NCI-H82 treated with DMSO at 0.1 percent for 48 hours (cell line): ENCODE data around the gene SLC5A8.

Experiments
- DNase-seq: peaks from one replicate; lab custom pipeline; 2025; ENCODE audit not compliant: unreplicated experiment; lab: John Stamatoyannopoulos, UW

SLC5A8 gene, protein sequence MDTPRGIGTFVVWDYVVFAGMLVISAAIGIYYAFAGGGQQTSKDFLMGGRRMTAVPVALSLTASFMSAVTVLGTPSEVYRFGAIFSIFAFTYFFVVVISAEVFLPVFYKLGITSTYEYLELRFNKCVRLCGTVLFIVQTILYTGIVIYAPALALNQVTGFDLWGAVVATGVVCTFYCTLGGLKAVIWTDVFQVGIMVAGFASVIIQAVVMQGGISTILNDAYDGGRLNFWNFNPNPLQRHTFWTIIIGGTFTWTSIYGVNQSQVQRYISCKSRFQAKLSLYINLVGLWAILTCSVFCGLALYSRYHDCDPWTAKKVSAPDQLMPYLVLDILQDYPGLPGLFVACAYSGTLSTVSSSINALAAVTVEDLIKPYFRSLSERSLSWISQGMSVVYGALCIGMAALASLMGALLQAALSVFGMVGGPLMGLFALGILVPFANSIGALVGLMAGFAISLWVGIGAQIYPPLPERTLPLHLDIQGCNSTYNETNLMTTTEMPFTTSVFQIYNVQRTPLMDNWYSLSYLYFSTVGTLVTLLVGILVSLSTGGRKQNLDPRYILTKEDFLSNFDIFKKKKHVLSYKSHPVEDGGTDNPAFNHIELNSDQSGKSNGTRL

DNA sequence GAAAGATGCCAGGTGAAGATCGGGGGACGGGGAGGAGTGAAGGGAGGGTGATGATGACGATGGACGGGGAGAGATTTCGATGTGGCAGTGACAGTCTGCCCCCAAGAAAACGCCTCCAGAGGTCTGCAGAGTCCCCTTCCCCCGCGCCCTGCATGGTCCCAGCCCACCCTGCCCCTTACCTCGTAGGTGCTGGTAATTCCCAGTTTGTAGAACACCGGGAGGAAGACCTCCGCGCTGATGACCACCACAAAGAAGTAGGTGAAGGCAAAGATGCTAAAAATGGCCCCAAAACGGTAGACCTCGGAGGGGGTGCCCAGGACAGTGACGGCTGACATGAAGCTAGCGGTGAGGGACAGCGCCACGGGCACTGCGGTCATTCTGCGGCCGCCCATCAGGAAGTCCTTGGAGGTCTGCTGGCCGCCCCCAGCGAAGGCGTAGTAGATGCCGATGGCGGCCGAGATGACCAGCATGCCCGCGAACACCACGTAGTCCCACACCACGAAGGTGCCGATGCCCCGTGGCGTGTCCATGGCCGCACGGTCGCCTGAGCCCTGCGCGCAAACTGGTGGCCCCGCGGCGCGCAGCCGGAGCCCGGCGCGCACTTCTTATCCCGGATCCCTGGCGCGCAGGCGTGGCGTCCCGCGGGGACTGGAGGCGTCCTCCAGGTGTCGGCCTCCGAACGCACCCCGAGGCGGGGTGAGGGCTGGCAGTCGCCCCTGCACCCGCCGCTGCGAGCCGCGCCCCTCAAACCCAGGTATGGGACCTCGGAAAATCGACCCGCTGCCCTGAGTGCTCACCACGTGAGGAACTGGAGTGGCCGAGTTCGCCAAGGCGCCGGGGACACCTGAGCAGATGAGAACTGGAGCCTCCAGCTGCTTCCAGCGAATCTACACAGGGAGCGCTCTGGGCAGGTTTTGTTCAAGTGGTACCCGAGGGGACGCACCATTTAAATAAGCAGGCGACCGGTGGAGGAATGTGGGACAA, at the start of gene SLC5A8:
SLC5A8 (minus strand) TSS at position 920 of the 984 bp plus-strand sequence; CDS start at position 530, 390 bp downstream.
- no peak for DNase-seq

DNA sequence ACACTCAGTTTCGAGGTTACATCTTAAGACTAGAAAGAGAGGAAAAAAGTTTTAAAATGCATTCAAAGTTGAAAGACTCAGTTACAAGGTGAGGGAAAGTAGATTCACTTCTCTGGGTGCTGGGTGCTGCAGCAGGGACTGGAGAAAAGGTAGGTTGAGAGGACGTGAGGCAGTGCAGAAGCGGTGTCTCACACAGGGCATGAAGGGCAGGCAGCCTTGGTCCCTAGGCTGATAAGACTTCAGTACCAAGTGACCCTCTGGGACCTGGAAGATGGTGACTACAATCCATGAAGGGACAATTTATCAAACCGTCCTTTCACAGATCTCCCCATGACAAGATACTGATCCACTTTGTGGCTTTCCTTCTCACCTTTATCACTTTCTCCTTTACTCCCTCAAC, 47.3 kb upstream of the SLC5A8 start:
- DNase-seq = no peak

DNA sequence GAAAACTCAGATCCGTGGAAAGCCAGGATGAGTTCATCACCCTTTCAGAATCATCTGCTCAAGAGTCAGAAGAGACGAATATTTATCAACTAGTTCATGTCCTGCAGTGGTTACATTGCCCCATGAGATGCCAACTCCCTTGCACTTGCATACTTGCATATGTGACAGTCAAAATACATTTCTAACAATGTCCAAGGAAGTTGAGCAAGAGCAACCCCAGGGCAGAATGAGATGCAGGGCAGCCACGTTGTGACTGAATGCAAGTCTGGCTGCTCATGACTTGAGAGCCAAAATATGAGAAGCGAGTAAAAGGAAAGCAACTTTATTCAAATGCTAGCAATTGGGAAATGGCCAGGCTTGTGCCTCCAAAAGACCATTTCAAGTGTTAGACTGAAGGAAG, 46.2 kb upstream of the SLC5A8 start:
- no peak for DNase-seq

DNA sequence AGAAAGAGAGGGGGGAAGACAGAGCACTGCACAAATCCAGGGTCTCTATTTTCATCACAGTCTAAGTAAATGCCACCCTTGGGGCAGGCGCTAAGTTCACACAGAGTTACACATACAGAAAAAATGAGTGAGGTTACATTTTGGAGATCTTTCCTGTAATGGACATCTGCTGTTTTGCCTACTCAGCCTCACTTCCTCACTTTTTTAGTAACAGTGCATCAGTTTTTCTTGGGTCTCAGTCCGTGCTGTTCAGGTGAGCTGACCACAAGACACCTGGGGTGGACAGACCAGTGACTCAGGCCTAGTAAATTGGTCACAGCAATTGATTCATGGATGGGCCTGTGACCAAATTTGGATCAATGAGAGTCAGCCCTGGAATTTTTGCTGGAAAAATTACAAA, 33.6 kb upstream of the SLC5A8 start:
- DNase-seq = no peak

DNA sequence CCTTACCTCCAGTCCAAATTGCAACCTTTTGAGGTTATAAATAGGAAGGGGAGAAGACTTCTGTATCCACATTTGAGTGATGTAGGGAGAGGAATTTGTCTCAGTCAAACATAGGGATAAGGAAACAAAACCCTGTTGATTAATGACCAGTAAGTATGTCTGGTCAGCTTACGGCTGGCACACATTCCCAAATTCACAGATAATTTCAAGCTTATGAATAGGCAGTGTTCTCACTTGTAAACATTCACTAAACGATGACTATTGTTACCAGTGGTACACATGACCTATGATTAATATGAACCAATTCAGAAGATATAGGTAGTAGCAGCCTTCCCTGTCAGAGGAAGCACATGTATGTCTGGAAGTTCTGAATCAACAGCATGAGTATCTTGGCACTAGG, 33.0 kb upstream of the SLC5A8 start:
- no peak for DNase-seq

DNA sequence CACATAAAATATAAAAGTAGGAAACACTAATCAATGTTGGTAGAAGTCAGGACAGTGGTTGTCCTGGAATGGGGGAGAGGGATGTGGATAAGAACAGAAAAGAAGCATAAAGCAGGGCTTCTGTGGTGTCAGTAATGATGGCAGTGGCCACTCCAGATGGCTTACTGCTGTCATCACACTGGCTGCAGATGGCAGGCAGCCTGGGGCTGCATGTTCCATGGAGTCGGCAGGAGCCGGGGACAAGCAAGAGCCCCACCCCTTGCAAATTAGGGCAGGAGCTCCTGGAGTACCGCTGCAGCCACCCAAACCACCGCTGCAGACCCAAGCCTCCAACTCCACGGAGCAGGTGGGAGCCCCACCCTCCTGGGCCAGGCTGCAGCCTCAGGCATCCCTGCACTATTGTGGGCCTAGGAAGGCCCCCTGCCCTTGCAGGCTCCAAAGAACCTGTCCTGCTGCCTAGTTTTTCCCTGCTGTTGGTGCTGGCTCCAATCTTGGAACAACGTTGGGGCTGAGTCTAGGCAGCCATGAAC, 28.8 kb upstream of the SLC5A8 start:
- DNase-seq = no peak

DNA sequence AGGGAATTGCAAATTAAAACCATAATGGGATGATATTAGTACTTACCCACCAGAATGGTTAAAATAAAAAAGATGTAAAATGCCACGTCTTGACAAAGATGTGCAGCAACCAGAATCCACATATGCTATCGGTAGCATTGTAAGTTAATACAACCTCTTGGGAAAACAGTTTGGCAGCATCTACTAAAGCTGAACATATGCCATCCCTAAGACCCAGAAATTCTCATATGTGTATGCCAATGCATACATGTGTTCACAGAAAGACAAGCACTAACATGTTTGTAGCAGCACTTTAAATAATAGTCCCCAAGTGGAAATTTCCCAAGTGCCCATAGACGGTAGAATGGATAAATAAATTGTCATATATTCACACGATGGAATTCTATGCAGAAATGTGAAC, 28.3 kb upstream of the SLC5A8 start:
- DNase-seq = no peak

DNA sequence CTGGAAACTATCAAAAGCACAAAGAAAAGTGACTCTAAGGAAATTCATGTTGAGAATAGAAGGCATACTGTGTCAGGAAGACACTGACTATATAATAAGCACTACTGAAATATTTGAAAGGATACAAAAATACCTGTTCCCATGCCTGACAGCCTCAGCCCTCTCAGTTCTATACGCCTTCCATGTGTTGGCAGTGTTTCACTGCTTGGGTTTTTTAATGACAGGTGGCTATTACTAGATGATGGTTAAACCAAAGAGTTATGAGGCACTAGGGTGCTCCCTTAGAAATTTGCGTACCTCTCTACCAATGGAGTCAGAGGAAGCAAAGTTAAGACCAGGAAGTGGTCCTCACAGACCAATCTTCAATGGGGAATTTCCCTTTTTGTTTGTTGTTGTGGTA, 25.6 kb upstream of the SLC5A8 start:
- no peak for DNase-seq

DNA sequence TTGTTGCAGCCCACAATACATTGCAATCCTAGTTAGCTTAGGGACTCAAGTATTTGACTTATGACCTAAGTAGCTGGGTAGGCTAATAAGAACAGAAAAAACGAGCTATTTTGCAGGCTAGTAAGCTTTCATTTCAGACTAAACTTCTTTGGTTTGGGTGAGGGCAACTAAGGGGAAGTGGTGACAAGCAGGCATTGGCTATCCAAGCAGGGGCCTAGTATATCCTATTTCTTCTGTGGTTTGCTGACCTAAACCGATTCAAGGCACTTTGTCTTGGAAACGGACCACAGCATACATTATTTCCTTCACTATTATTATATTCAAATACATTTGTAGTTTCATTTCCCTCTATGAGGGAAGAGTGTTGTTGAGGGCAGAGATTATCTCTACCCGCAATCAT, 21.6 kb upstream of the SLC5A8 start:
- no peak for DNase-seq

DNA sequence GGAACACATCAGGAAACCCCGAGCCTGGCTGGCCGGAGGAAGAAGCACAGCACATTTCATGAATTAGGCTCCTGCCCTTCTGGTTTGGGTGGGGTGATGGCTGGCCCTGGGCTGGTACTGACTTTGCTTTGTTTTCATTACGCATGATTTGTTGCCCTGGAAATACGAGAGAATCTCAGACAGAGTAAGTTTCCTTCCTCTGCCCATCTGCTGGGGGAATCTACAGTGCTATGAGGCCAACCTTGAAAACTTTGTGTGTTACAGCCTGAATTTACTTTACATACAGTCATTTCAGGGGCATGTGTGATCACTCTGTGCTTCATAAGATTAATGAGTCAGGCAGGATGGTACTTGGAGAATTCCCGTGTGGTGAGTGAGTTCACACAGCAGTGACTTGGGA, 20.5 kb upstream of the SLC5A8 start:
- no peak for DNase-seq

DNA sequence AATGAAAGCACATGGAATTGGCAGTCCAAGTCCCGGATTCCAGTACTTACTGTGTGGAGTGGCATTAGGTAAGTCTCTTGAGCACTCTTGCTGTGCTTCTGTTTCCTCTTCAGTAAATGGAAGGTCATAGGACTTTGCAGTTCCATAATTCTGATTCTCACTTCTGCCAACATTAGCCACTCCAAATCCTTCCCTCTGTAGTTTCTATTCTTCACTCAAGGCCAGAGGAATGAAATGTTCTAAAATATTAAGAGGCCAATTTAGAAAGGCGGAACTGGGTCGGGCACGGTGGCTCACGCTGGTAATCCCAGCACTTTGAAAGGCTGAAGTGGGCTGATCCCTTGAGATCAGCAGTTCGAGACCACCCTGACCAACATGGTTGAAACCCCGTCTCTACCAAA, 19.8 kb upstream of the SLC5A8 start:
- no peak for DNase-seq

DNA sequence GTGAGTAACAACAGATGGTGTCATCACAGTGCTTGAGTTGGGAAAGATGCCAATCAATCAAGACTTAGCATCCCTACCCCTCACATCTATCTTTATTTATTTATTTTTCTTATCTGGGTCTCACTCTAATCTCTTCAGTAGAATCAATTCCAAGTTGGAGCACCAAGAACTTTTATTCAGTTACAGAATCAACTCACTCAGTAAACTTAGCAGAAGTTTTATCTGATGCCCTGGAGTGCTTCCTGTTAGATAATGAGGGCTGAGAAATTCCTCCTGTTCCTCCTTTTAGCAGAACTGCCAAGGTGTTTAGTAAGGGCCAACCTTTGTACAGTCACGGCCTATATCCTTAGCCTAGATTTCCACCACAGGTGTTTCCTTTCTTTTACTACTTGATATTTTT, 11.3 kb upstream of the SLC5A8 start:
- no peak for DNase-seq

DNA sequence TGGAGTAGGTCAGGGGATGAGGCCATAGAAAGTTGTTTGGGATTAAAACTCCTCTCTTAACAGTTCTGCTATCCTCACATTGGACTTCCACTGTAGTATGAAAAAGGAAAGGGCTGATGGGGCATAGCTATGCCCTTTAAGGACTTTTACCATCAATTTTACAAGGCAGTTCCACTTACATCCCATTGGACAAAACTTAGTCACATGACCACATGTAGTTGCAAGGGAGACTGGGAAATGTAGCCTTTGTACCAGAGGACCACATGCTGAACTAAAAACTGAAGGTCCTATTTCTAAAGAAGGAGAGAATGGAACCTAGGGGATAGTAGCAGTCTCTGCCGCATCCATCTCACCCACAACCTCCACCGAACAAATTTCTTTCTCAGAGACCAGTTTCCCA, 6.8 kb upstream of the SLC5A8 start:
- no peak for DNase-seq

DNA sequence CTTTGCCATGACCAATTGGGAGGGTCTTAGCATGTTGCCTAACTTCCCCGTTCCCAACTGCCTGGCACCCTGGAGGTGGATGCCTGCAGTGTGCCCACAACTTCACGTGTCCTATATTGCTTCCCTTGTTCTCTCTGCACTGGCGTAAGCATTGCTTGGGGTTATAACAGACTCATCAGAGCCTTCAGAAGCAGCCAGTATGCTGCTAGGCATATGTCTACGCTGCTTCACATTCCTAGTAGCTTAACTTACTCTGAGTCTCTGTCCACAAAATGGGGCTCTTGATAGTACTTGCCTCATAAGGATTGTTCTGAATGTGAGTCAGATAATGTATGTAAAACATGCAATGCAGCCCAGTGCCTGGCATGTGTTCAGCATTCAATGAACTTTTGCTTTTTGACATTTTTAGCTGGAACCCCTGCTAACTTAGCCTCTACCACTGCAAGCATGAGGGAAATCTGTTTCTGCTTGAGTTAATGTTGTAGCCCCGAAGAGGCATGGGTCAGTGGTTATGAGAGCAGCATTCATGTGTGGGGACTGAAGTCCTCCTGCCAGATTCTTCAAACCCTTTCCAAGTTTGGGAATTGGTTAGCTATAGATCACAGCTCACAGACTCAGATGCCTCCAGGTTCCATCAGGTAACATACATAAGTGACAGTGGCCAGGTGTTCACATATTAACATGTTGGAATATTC, 2.8 kb downstream of the SLC5A8 start:
- DNase-seq = no peak

DNA sequence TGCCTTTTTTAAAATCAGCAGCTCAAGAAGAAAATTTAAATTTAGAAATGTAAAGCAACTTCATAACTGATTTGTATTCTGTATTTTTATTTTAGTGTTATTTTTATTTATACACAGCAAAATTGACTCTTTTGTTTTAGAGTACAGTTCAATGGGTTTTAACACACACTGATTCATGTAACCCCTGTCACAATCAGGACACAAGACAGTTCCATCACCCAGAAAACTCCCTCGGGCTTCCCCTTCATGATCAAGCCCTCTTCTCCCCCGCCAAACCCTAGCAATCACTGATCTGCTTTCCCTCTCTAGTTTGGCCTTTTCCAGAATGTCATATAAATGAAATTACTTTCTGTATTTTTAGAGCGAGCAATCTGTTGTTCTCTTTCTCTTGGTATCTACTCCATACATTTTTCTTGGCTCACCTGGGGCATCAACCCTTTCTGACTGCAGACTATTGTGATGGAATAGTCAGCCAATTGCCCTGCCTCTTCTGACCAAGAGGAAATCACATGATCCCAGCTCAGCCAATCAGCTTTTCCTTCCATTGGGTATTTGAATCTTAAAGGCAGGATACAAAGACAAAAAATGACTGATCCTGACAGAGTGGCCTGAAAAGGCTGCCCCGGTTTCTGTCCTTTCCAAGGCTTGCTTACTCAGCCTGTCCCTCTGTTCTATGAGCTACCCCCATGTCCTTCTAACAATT, 5.3 kb downstream of the SLC5A8 start:
- DNase-seq = no peak

DNA sequence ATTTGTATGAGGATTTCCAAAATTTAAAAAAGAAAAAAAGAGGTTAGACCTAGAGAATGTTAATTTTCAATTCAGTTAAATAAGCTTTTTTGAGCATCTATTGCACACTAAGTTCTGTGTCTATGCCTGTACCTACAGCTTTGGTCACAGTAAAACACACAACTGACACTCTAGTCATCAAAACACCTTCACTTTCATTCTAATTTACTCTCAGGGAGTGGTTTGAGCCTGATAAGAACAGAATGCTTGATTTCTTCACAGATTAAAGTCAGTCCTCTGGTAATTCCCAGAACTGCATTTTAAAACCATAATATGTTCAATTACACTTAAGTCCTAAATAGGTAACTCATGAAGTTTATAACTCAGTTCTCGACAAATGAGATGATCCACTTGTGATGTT, 9.2 kb downstream of the SLC5A8 start:
- no peak for DNase-seq

DNA sequence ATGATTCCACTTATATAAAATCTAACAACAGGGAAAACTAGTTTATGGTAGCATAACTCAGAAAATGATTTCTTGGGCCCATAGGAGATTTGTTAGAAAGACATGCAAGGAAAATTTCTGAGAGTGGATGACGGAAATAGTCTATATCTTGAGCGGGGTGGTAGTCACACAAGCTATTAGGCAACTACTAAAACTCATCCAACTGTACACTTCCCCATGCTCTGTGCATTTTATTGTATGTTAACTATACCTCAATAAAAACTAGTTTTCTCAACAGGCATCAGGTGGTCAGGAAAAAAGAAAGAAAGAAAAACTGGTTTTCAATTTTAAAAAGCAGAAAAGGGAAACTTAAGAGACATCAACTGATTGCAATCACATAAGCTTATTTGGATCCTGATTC, 9.9 kb downstream of the SLC5A8 start:
- DNase-seq = no peak

DNA sequence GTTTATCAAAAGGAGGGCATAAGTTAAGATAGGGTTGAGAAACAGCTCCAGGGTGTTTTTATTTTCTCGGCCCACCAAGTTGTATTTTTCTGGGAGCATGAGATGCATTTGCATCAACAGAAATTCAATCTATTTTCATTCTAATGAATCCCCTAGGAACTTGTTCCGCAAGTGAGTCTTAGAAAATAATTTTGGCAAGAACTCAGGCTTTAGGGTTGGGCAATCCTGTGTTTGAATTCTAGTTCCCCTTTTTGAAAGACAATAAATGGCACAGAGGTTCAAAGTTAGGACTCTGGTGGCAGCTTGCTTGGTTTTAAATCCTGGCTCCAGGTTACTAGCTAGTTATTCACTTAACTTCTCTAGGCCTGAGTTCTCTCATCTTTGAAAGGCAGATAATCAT, 23.7 kb downstream of the SLC5A8 start:
- no peak for DNase-seq

DNA sequence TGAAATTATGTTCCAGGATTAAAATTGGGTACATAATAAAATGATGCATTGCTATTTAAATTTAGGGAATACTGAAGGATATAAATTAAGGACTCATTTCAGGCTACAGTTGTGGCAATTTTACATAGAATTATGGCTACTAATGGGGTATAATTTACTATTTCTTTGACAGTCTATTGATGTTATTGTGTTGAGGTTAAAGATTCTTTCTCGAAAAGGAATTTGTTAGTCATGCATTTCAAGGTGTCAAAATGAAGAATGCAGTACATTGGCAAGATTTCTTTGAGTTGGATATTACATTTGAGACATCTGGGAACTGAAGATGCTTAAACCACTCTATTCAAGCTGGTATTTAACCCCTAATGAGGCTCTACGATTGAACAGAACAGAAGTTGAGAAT, 28.3 kb downstream of the SLC5A8 start:
- no peak for DNase-seq

DNA sequence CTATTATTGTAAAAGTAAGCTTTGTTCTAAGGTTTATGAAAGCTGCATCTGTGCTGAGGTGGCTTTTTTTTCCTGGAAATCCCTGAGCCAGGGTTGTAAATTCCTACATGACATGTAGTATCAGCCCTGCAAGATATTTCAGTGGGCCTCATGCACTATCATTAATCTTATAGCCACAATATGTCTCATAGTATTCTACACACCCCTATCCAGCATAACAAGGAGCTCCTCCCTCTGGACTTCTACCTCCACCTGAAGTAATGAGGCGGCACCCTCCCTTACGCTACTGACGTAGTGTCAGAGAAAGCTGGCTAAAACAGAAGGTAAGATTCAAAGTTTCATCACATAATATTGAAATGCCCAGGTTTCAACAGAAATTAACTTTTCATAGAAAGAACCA, 35.5 kb downstream of the SLC5A8 start:
- DNase-seq = no peak
